ENCODE measurements around the gene LCE3B. TPM values are rescaled to one million over a fixed set of nuclear protein-coding genes. Genes with fewer than 3 reads are reported as not detected.

LCE3B gene
- total RNA-seq, 1 experiment from 2014 or later: not detected

DNA sequence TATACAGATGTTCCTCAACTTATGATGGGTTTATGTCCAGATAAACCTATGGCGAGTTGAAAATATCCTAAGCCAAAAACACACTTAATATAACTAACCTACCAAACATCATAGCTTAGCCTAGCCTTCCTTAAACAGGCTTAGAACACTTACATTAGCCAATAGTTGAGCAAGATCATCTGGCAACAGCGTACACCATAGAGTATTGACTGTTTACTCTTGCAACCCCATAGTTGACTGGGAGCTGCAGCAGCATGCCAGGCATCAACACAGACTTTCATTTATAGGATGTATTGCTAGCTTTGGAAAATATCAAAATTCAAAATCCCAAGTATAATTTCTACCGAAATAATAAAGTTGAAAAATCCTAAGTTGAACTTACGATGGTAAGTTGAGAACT is 44.1 kb downstream of the LCE3B start:
- intact Hi-C loops (cut with micrococcal nuclease; ENCODE audit: unreplicated experiment): no loop called here
- BruUV-seq (replicated peaks): no TSS peak

DNA sequence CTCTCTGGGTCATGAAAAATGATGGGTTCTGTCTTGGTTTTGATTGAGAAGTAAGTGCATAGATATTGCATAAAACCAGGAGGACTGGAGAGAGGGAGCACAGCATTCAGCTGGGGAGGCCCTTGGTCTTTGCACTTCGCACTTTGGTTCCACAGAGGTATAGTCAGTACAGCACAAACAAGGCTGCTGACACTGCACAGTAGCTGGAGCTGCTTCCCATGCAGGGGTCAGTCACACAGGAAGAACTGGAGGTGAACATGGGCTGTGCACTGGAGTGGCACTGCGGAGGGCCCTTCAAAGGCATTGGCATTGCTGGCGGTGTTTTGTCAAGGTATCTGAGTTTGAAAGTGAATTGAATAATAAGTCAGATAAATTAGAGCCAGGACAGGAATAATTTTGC is 45.0 kb downstream of the LCE3B start:
- intact Hi-C loops (cut with micrococcal nuclease; ENCODE audit: unreplicated experiment): no loop called here
- Histone ChIP-seq H3K36me3 (ENCODE audit: insufficient read depth, low read length, poor library complexity, severe bottlenecking) (no peaks in the 10 kb centered on the region), H3K9me3 (ENCODE audit: low read depth, low read length, poor library complexity, severe bottlenecking) (no peaks in the 10 kb centered on the region), H3K4me3 (ENCODE audit: low read depth, low read length, poor library complexity, severe bottlenecking) (no peak overlapping the region), H3K4me1 (ENCODE audit: insufficient read depth, low read length, poor library complexity, severe bottlenecking) (no peaks in the 10 kb centered on the region), H3K27me3 (replicated peaks; ENCODE audit: insufficient read depth, low read depth, low read length, poor library complexity) (peaks cover 26% of the 10 kb centered on the region), H3K27ac (ENCODE audit: low read depth, low read length, poor library complexity, severe bottlenecking) (no peak overlapping the region)
- no peak for DNase-seq (ENCODE audit: low spot score)
- no peak for TF ChIP-seq EZH2 (IDR thresholded peaks at IDR 0.05; ENCODE audit: borderline replicate concordance, low read depth, low read length, poor library complexity, severe bottlenecking)
- TF ChIP-seq, protein P1, sequence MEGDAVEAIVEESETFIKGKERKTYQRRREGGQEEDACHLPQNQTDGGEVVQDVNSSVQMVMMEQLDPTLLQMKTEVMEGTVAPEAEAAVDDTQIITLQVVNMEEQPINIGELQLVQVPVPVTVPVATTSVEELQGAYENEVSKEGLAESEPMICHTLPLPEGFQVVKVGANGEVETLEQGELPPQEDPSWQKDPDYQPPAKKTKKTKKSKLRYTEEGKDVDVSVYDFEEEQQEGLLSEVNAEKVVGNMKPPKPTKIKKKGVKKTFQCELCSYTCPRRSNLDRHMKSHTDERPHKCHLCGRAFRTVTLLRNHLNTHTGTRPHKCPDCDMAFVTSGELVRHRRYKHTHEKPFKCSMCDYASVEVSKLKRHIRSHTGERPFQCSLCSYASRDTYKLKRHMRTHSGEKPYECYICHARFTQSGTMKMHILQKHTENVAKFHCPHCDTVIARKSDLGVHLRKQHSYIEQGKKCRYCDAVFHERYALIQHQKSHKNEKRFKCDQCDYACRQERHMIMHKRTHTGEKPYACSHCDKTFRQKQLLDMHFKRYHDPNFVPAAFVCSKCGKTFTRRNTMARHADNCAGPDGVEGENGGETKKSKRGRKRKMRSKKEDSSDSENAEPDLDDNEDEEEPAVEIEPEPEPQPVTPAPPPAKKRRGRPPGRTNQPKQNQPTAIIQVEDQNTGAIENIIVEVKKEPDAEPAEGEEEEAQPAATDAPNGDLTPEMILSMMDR (conservative IDR thresholded peaks at IDR 0.05; ENCODE audit: low read depth, low read length): no peak
- no TSS peak for BruUV-seq (replicated peaks)
- ChIA-PET POLR2A (ENCODE audit: low non-redundant PET) (no interaction called here), CTCF (no interaction called here)

More for the DNA sequence above, 44.1 kb downstream of the LCE3B start:
- no peak for TF ChIP-seq EZH2 (IDR thresholded peaks at IDR 0.05; ENCODE audit: borderline replicate concordance, low read depth, low read length, poor library complexity, severe bottlenecking)
- TF ChIP-seq, protein P1 (conservative IDR thresholded peaks at IDR 0.05; ENCODE audit: low read depth, low read length): no peak
- Histone ChIP-seq H3K9me3 (ENCODE audit: low read depth, low read length, poor library complexity, severe bottlenecking) (no peaks in the 10 kb centered on the region), H3K27me3 (replicated peaks; ENCODE audit: insufficient read depth, low read depth, low read length, poor library complexity) (peaks cover 26% of the 10 kb centered on the region), H3K4me1 (ENCODE audit: insufficient read depth, low read length, poor library complexity, severe bottlenecking) (no peaks in the 10 kb centered on the region), H3K4me3 (ENCODE audit: low read depth, low read length, poor library complexity, severe bottlenecking) (no peak overlapping the region), H3K27ac (ENCODE audit: low read depth, low read length, poor library complexity, severe bottlenecking) (no peak overlapping the region), H3K36me3 (ENCODE audit: insufficient read depth, low read length, poor library complexity, severe bottlenecking) (no peaks in the 10 kb centered on the region)
- CTCF ChIA-PET: no interaction called here
- DNase-seq (ENCODE audit: low spot score): no peak
- POLR2A ChIA-PET (ENCODE audit: low non-redundant PET): no interaction called here

GRCh38 chr1:152663098-152663497 is 49.5 kb downstream of the LCE3B start, which contains the start of gene LCE2D:
LCE2D (plus strand) TSS chr1:152663380; CDS start chr1:152664106, 726 bp downstream.
- Histone ChIP-seq H3K36me3 (ENCODE audit: insufficient read depth, low read length, poor library complexity, severe bottlenecking) (no peaks in the 10 kb centered on the region), H3K27ac (ENCODE audit: low read depth, low read length, poor library complexity, severe bottlenecking) (no peak within 1 kb of the TSS), H3K9me3 (ENCODE audit: low read depth, low read length, poor library complexity, severe bottlenecking) (no peaks in the 10 kb centered on the region), H3K4me1 (ENCODE audit: insufficient read depth, low read length, poor library complexity, severe bottlenecking) (no peaks in the 10 kb centered on the region), H3K4me3 (ENCODE audit: low read depth, low read length, poor library complexity, severe bottlenecking) (no peak within 1 kb of the TSS), H3K27me3 (replicated peaks; ENCODE audit: insufficient read depth, low read depth, low read length, poor library complexity) (peaks cover 22% of the 10 kb centered on the region)
- CTCF ChIA-PET: interaction anchor here (0.8 kb wide), 1 partner anchor 10 kb away, joined by 3 read pairs; no protein-coding TSS in a partner anchor
- DNase-seq (ENCODE audit: low spot score): no peak
- intact Hi-C loops (cut with micrococcal nuclease; ENCODE audit: unreplicated experiment): no loop called here
- no peak for TF ChIP-seq EZH2 (IDR thresholded peaks at IDR 0.05; ENCODE audit: borderline replicate concordance, low read depth, low read length, poor library complexity, severe bottlenecking)
- POLR2A ChIA-PET (ENCODE audit: low non-redundant PET): no interaction called here
- no TSS peak for BruUV-seq (replicated peaks)

Other genes starting within 250 kb of the LCE3B start
- not detected in 2 replicates for gene CRNN, start 199.5 kb upstream of the LCE3B start, total RNA-seq (2021)
- gene LCE5A, start 103.0 kb upstream of the LCE3B start, total RNA-seq (2021): not detected in 2 replicates
- gene CRCT1, start 99.3 kb upstream of the LCE3B start, total RNA-seq (2021): not detected in 2 replicates
- not detected in 2 replicates for gene LCE3E, start 47.0 kb upstream of the LCE3B start, total RNA-seq (2021)
- gene LCE3D, start 33.3 kb upstream of the LCE3B start, total RNA-seq (2021): not detected in 2 replicates
- gene LCE3C, start 13.6 kb upstream of the LCE3B start, total RNA-seq (2021): not detected in 2 replicates
- not detected in 2 replicates for gene LCE3A, start 9.3 kb downstream of the LCE3B start, total RNA-seq (2021)
- not detected in 2 replicates for gene LCE2D, start 49.6 kb downstream of the LCE3B start, total RNA-seq (2021)
- gene LCE2C, start 61.5 kb downstream of the LCE3B start, total RNA-seq (2021): not detected in 2 replicates
- gene LCE2B, start 72.3 kb downstream of the LCE3B start, total RNA-seq (2021): not detected in 2 replicates
- gene LCE2A, start 84.5 kb downstream of the LCE3B start, total RNA-seq (2021): not detected in 2 replicates
- gene LCE4A, start 94.3 kb downstream of the LCE3B start, total RNA-seq (2021): not detected in 2 replicates
- gene KPRP, start 144.2 kb downstream of the LCE3B start, total RNA-seq (2021): not detected in 2 replicates
- gene LCE1F, start 161.3 kb downstream of the LCE3B start, total RNA-seq (2021): not detected in 2 replicates
- not detected in 2 replicates for gene LCE1E, start 172.4 kb downstream of the LCE3B start, total RNA-seq (2021)
- not detected in 2 replicates for gene LCE1D, start 182.9 kb downstream of the LCE3B start, total RNA-seq (2021)
- gene LCE1C, start 192.8 kb downstream of the LCE3B start, total RNA-seq (2021): not detected in 2 replicates
- gene LCE1B, start 198.2 kb downstream of the LCE3B start, total RNA-seq (2021): not detected in 2 replicates
- gene LCE1A, start 213.7 kb downstream of the LCE3B start, total RNA-seq (2021): not detected in 2 replicates
- gene LCE6A, start 229.0 kb downstream of the LCE3B start, total RNA-seq (2021): not detected in 2 replicates
- not detected in 2 replicates for gene LCE7A, start 246.2 kb downstream of the LCE3B start, total RNA-seq (2021)

Data from A673 (cell line).